ENCODE results near the gene CREBL2.
"Not testable (repeated sequence)": the region's sequence is repeated elsewhere in the genome, so short reads cannot be mapped to it uniquely, and the experiment has no call there.

DNA sequence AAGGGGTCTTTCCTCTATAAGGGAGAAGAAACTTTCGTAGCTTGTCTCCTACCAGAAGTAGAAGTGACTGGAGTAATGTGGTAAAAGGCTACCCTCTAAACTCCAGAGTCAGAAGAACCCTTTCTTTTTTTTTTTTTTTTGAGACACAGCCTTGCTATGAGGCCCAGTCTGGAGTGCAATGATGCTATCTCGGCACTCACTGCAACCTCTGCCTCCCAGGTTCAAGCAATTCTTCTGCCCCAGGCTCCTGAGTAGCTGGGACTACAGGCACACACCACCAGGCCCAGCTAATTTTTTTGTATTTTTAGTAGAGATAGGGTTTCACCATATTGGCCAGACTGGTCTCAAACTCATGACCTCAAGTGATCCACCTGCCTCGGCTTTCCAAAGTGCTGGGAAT is 23.2 kb upstream of the CREBL2 start:
- TF ChIP-seq, protein P1, sequence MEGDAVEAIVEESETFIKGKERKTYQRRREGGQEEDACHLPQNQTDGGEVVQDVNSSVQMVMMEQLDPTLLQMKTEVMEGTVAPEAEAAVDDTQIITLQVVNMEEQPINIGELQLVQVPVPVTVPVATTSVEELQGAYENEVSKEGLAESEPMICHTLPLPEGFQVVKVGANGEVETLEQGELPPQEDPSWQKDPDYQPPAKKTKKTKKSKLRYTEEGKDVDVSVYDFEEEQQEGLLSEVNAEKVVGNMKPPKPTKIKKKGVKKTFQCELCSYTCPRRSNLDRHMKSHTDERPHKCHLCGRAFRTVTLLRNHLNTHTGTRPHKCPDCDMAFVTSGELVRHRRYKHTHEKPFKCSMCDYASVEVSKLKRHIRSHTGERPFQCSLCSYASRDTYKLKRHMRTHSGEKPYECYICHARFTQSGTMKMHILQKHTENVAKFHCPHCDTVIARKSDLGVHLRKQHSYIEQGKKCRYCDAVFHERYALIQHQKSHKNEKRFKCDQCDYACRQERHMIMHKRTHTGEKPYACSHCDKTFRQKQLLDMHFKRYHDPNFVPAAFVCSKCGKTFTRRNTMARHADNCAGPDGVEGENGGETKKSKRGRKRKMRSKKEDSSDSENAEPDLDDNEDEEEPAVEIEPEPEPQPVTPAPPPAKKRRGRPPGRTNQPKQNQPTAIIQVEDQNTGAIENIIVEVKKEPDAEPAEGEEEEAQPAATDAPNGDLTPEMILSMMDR (IDR thresholded peaks at IDR 0.05; ENCODE audit: low read depth, low read length, poor library complexity, severe bottlenecking) = not testable (repeated sequence)
- TF ChIP-seq EZH2phosphoT487 (IDR thresholded peaks at IDR 0.05; ENCODE audit: borderline replicate concordance, low read length) = not testable (repeated sequence)

Measured in DOHH2 (cell line).